ENCODE data around the gene TXK.

DNA sequence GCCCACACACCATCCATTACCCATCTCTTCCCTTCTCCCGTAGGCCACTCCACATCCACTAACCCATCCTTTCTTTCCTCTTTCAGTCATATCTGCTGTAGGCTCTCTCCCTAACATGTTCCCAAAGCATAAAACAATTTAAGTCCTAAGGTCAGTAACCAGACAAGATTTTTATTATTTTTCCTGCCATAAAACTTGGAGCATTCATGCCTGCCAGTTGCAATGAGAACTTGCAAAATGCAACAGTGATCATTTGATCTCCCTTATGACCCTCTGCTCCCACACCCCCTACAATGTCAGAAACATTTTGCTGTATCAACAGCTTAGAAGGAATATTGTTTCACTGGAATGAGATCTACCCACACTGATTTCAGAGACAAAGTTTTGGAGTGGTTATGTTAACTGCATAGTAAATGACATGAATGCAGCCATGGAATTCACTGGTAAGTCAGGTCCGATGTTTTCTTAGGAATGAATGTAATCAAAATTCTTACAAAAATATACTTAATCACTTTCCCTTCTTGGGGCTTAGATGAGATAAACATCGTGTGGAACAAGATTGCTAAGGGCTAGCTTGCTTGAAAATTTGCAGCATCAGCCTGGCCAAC is 111.8 kb downstream of the TXK start:
- TF ChIP-seq CTCF (IDR thresholded peaks at IDR 0.05) (no peak), POLR2AphosphoS5 (IDR thresholded peaks at IDR 0.05; ENCODE audit: low read depth, low read length) (no peak), EP300 (IDR thresholded peaks at IDR 0.05; ENCODE audit: borderline replicate concordance in 1 of 2, low read depth in 1 of 2, low read length in 1 of 2) (no peak), ZBTB33 (IDR thresholded peaks at IDR 0.05; ENCODE audit: borderline replicate concordance, low read depth) (no peak), YY1 (IDR thresholded peaks at IDR 0.05; ENCODE audit: low read depth) (no peak), GABPA (IDR thresholded peaks at IDR 0.05; ENCODE audit: low read depth) (no peak)
- TF ChIP-seq, protein P1, sequence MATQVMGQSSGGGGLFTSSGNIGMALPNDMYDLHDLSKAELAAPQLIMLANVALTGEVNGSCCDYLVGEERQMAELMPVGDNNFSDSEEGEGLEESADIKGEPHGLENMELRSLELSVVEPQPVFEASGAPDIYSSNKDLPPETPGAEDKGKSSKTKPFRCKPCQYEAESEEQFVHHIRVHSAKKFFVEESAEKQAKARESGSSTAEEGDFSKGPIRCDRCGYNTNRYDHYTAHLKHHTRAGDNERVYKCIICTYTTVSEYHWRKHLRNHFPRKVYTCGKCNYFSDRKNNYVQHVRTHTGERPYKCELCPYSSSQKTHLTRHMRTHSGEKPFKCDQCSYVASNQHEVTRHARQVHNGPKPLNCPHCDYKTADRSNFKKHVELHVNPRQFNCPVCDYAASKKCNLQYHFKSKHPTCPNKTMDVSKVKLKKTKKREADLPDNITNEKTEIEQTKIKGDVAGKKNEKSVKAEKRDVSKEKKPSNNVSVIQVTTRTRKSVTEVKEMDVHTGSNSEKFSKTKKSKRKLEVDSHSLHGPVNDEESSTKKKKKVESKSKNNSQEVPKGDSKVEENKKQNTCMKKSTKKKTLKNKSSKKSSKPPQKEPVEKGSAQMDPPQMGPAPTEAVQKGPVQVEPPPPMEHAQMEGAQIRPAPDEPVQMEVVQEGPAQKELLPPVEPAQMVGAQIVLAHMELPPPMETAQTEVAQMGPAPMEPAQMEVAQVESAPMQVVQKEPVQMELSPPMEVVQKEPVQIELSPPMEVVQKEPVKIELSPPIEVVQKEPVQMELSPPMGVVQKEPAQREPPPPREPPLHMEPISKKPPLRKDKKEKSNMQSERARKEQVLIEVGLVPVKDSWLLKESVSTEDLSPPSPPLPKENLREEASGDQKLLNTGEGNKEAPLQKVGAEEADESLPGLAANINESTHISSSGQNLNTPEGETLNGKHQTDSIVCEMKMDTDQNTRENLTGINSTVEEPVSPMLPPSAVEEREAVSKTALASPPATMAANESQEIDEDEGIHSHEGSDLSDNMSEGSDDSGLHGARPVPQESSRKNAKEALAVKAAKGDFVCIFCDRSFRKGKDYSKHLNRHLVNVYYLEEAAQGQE (IDR thresholded peaks at IDR 0.05; ENCODE audit: low read depth, low read length) = no peak
